CD4-positive, alpha-beta T cell (primary cell): ENCODE measurements around the gene PLXNA2. TPM values are rescaled to one million over a fixed set of nuclear protein-coding genes. Genes with fewer than 3 reads are reported as not detected.

Experiments
- ATAC-seq: fragments of 200-7000 bp; cut with Tn5 transposase; one replicate; pipeline ENCODE4 v1.10.0; 2022; ENCODE audit warnings: mild to moderate bottlenecking; ENCODE audit not compliant: poor library complexity
- CTCF ChIA-PET: fragments of 350-600 bp; sonication (Branson Sonifier 250); formaldehyde crosslinking; loops from one replicate; lab custom pipeline; 2021; ENCODE audit warnings: antibody characterized with exemption, inconsistent platforms; lab: Charles Lee
- POLR2A ChIA-PET: fragments of 350-600 bp; sonication (Branson Sonifier 250); formaldehyde crosslinking; loops from one replicate; lab custom pipeline; 2021; ENCODE audit warnings: antibody characterized with exemption, inconsistent platforms; lab: Charles Lee
- DNase-seq, 14 experiments: peaks; one replicate each; pipeline ENCODE4 v3.0.0-alpha.2; 2013 to 2020; ENCODE audit warnings: mixed read lengths in 2 of 14
- H3K27ac ChIP-seq, 2 donors: one replicate each; pipeline versions ENCODE4 v1.5.1 to v1.7.0; 2013; ENCODE audit warnings: low read length in 2 of 2, low read depth in 1 of 2, mild to moderate bottlenecking in 1 of 2
- H3K27me3 ChIP-seq, 2 experiments: 1 replicate in 1 of 2; 2 replicates in 1 of 2; pipeline versions ENCODE4 v1.6.1 to v1.7.0; 2013; ENCODE audit warnings: low read length in 2 of 2, control low read depth in 1 of 2, mild to moderate bottlenecking in 1 of 2, moderate library complexity in 1 of 2; ENCODE audit not compliant: insufficient read depth in 2 of 2, control insufficient read depth in 1 of 2
- H3K36me3 ChIP-seq: one replicate; pipeline ENCODE4 v1.6.1; 2013; ENCODE audit warnings: low read length, control low read depth; ENCODE audit not compliant: insufficient read depth
- H3K4me1 ChIP-seq: one replicate; pipeline ENCODE4 v1.6.1; 2013; ENCODE audit warnings: low read length, control low read depth; ENCODE audit not compliant: insufficient read depth
- H3K4me3 ChIP-seq: one replicate; pipeline ENCODE4 v1.5.1; 2013; ENCODE audit warnings: mild to moderate bottlenecking, low read length, moderate library complexity
- H3K9me3 ChIP-seq, 2 experiments: 1 replicate in 1 of 2; 2 replicates in 1 of 2; pipeline versions ENCODE4 v1.6.1 to v1.7.0; 2013; ENCODE audit warnings: low read length in 2 of 2, mild to moderate bottlenecking in 2 of 2, control low read depth in 1 of 2, moderate library complexity in 1 of 2; ENCODE audit not compliant: control insufficient read depth in 1 of 2, insufficient read depth in 1 of 2
- H3K27ac Mint-ChIP-seq: one replicate; pipeline ENCODE4 v1.8.0; 2020; ENCODE audit warnings: mixed read lengths
- H3K27me3 Mint-ChIP-seq: one replicate; pipeline ENCODE4 v1.8.0; 2021; ENCODE audit warnings: mixed read lengths
- H3K36me3 Mint-ChIP-seq: one replicate; pipeline ENCODE4 v1.8.0; 2021; ENCODE audit warnings: low read depth, mixed read lengths
- H3K4me1 Mint-ChIP-seq: one replicate; pipeline ENCODE4 v1.8.0; 2021; ENCODE audit warnings: low read depth, mixed read lengths
- H3K4me3 Mint-ChIP-seq: one replicate; pipeline ENCODE4 v1.8.0; 2020; ENCODE audit warnings: mild to moderate bottlenecking, mixed read lengths
- H3K9me3 Mint-ChIP-seq: one replicate; pipeline ENCODE4 v1.8.0; 2020; ENCODE audit warnings: mixed read lengths
- CTCF ChIP-seq: fragments of 200-600 bp; IDR thresholded peaks from one replicate; pipeline ENCODE4 v1.8.0; 2022; ENCODE audit warnings: antibody characterized with exemption, mild to moderate bottlenecking
- intact Hi-C, 2 experiments: fragments of 100-400 bp; cut with DNase I in 1 of 2; cut with micrococcal nuclease in 1 of 2; formaldehyde crosslinking; loops; one replicate each; pipeline versions ENCODE4 v1.15.1 to v1.9.0; 2023 to 2025; cut with DNase I, micrococcal nuclease
- total RNA-seq, 174 experiments: library from RNA in 2 of 174; stranded (reverse) in 2 of 174; gene quantifications; one replicate each; pipeline ENCODE4 v1.2.3 and lab custom pipeline; 2021 to 2026

Gene PLXNA2
- total RNA-seq, 2 experiments from 2014 or later, result 0.75 to 0.77 TPM

DNA sequence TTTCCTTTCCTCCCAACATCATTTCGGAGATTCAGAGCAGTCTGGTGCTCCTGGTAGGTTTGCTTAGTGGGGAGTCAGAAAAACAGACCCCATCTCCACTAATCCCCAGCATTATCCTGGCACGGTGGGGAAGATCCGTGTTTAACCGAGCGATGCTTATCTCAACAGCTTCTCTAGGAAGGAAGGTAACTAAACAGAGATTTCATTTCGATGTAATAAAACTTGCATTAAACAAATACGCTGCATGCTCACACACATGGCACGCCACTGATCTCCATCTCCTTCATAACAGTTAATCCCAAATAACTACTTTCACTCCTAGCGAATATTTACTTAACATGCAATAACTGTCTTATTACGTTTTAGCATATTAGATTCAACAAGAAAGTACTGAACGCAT lies 188.6 kb downstream of the PLXNA2 start:
- DNase-seq (no peak), ATAC-seq (no peak)
- Mint-ChIP-seq H3K27me3 (peaks cover 14% of the 10 kb centered on the region), H3K4me1 (no peaks in the 10 kb centered on the region), H3K9me3 (no peaks in the 10 kb centered on the region), H3K4me3 (no peak overlapping the region), H3K36me3 (no peaks in the 10 kb centered on the region), H3K27ac (no peak overlapping the region)
- no peaks in the 10 kb centered on the region for H3K27me3 ChIP-seq
- CTCF ChIA-PET, result no interaction called here
- H3K4me3 ChIP-seq, result no peak overlapping the region
- POLR2A ChIA-PET, result no interaction called here
- intact Hi-C loops, result no loop called here
- no peaks in the 10 kb centered on the region for H3K36me3 ChIP-seq
- H3K9me3 ChIP-seq, result no peaks in the 10 kb centered on the region
- H3K4me1 ChIP-seq, result no peaks in the 10 kb centered on the region
- no peak for TF ChIP-seq CTCF
- H3K27ac ChIP-seq, result no peak overlapping the region

- no peak for DNase-seq
- no peak overlapping the region for H3K27ac Mint-ChIP-seq
- H3K4me1 ChIP-seq, result no peaks in the 10 kb centered on the region
- intact Hi-C loops, result no loop called here
- H3K9me3 Mint-ChIP-seq, result no peaks in the 10 kb centered on the region
- ChIA-PET POLR2A (no interaction called here), CTCF (no interaction called here)
- no peaks in the 10 kb centered on the region for H3K36me3 ChIP-seq
- H3K4me3 ChIP-seq, result no peak overlapping the region
- H3K27me3 ChIP-seq, result no peaks in the 10 kb centered on the region
- ATAC-seq, result no peak
- H3K4me1 Mint-ChIP-seq, result no peaks in the 10 kb centered on the region
- no peak overlapping the region for H3K4me3 Mint-ChIP-seq
- TF ChIP-seq CTCF, result no peak
- H3K9me3 ChIP-seq, result no peaks in the 10 kb centered on the region
- no peaks in the 10 kb centered on the region for H3K36me3 Mint-ChIP-seq
- peaks cover 14% of the 10 kb centered on the region for H3K27me3 Mint-ChIP-seq
- no peak overlapping the region for H3K27ac ChIP-seq
Measured at GRCh38 chr1:208054911-208055379, 189.2 kb downstream of the PLXNA2 start.

DNA sequence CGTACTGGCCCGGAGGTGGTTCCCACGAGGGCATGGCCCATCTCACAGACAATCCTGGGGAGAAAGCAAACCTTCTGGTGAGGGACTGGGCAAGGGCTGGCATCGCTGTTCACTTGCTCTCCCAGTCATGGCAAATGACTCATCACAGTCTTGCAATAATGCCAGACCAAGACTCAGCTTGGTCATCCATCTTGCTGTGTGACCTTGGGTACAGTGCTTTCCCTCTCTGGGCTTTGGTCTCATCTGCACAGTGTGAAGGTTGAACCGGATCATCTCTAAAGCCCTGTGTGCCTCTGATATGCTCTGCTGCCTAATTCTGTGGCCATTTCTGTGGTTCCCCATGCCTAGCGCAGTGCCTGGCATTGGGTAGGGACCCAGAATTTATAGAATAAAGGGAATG lies 189.7 kb downstream of the PLXNA2 start:
- intact Hi-C loops, result no loop called here
- TF ChIP-seq CTCF, result no peak
- Mint-ChIP-seq H3K27ac (no peak overlapping the region), H3K27me3 (peaks cover 13% of the 10 kb centered on the region), H3K9me3 (no peaks in the 10 kb centered on the region), H3K4me1 (no peaks in the 10 kb centered on the region), H3K4me3 (no peak overlapping the region), H3K36me3 (no peaks in the 10 kb centered on the region)
- ATAC-seq, result no peak
- ChIA-PET CTCF (no interaction called here), POLR2A (no interaction called here)
- Histone ChIP-seq H3K36me3 (no peaks in the 10 kb centered on the region), H3K4me3 (no peak overlapping the region), H3K27me3 (no peaks in the 10 kb centered on the region), H3K27ac (no peak overlapping the region), H3K9me3 (no peaks in the 10 kb centered on the region), H3K4me1 (no peaks in the 10 kb centered on the region)
- DNase-seq, result no peak
